ENCODE results near the gene DIP2C. TPM values are rescaled to one million over a fixed set of nuclear protein-coding genes. Genes with fewer than 3 reads are reported as not detected.

DIP2C gene
- total RNA-seq, 2 donors from 2014 or later: 13.0 to 13.7 TPM

GRCh38 chr10:363152-363551 is 326.3 kb downstream of the DIP2C start:
- Mint-ChIP-seq H3K27me3 (ENCODE audit: insufficient read depth) (no peaks in the 10 kb centered on the region), H3K27ac (no peak overlapping the region), H3K4me3 (no peak overlapping the region), H3K4me1 (peaks cover 10% of the 10 kb centered on the region), H3K36me3 (ENCODE audit: low read depth) (peaks cover 38% of the 10 kb centered on the region), H3K9me3 (no peaks in the 10 kb centered on the region)
- Histone ChIP-seq H3K36me3 (ENCODE audit: control insufficient read depth, insufficient read depth, low read length) (peaks cover 28% of the 10 kb centered on the region), H3K4me3 (ENCODE audit: low read length) (no peak overlapping the region), H3K27ac (ENCODE audit: low read depth, low read length) (no peak overlapping the region), H3K9me3 (ENCODE audit: control insufficient read depth, low read length) (no peaks in the 10 kb centered on the region), H3K4me1 (ENCODE audit: control insufficient read depth, insufficient read depth, low read length) (no peaks in the 10 kb centered on the region), H3K27me3 (ENCODE audit: control insufficient read depth, insufficient read depth, low read length, poor library complexity, severe bottlenecking) (no peaks in the 10 kb centered on the region), H3K9ac (ENCODE audit: extremely low read depth, low read length, poor library complexity, severe bottlenecking) (no peak overlapping the region)
- TF ChIP-seq CTCF (conservative IDR thresholded peaks at IDR 0.05): no peak
- DNase-seq: no peak
- 95% methylated on average over 24 of the region's 24 CpGs for WGBS, 2 experiments (ENCODE audit: insufficient coverage in 1 of 2, insufficient read length in 1 of 2)

GRCh38 chr10:361203-362081 is 328.0 kb downstream of the DIP2C start:
- Mint-ChIP-seq H3K9me3 (no peaks in the 10 kb centered on the region), H3K36me3 (ENCODE audit: low read depth) (peaks cover 38% of the 10 kb centered on the region), H3K27me3 (ENCODE audit: insufficient read depth) (no peaks in the 10 kb centered on the region), H3K4me1 (peaks cover 10% of the 10 kb centered on the region), H3K4me3 (no peak overlapping the region), H3K27ac (peak overlapping the region; percentile 1)
- 81 to 88% methylated on average over 17 to 23 of the region's 23 CpGs for WGBS, 2 experiments (ENCODE audit: insufficient coverage in 1 of 2, insufficient read length in 1 of 2)
- no peaks in the 10 kb centered on the region for H3K4me1 ChIP-seq (ENCODE audit: control insufficient read depth, insufficient read depth, low read length)
- DNase-seq: no peak
- H3K9ac ChIP-seq (ENCODE audit: extremely low read depth, low read length, poor library complexity, severe bottlenecking): no peak overlapping the region
- no peak for TF ChIP-seq CTCF (conservative IDR thresholded peaks at IDR 0.05)
- peak overlapping the region; percentile 88 for H3K27ac ChIP-seq (ENCODE audit: low read depth, low read length)
- no peaks in the 10 kb centered on the region for H3K27me3 ChIP-seq (ENCODE audit: control insufficient read depth, insufficient read depth, low read length, poor library complexity, severe bottlenecking)
- no peaks in the 10 kb centered on the region for H3K9me3 ChIP-seq (ENCODE audit: control insufficient read depth, low read length)
- H3K36me3 ChIP-seq (ENCODE audit: control insufficient read depth, insufficient read depth, low read length): peaks cover 38% of the 10 kb centered on the region
- no peak overlapping the region for H3K4me3 ChIP-seq (ENCODE audit: low read length)

- Histone ChIP-seq H3K9me3 (ENCODE audit: control insufficient read depth, low read length) (no peaks in the 10 kb centered on the region), H3K9ac (ENCODE audit: extremely low read depth, low read length, poor library complexity, severe bottlenecking) (no peak overlapping the region), H3K4me3 (ENCODE audit: low read length) (no peak overlapping the region), H3K27me3 (ENCODE audit: control insufficient read depth, insufficient read depth, low read length, poor library complexity, severe bottlenecking) (no peaks in the 10 kb centered on the region), H3K27ac (ENCODE audit: low read depth, low read length) (no peak overlapping the region), H3K4me1 (ENCODE audit: control insufficient read depth, insufficient read depth, low read length) (no peaks in the 10 kb centered on the region), H3K36me3 (ENCODE audit: control insufficient read depth, insufficient read depth, low read length) (peaks cover 38% of the 10 kb centered on the region)
- H3K27ac Mint-ChIP-seq: no peak overlapping the region
- peaks cover 10% of the 10 kb centered on the region for H3K4me1 Mint-ChIP-seq
- H3K27me3 Mint-ChIP-seq (ENCODE audit: insufficient read depth): no peaks in the 10 kb centered on the region
- no peak for TF ChIP-seq CTCF (conservative IDR thresholded peaks at IDR 0.05)
- no peak for DNase-seq
- H3K4me3 Mint-ChIP-seq: no peak overlapping the region
- peaks cover 40% of the 10 kb centered on the region for H3K36me3 Mint-ChIP-seq (ENCODE audit: low read depth)
- no peaks in the 10 kb centered on the region for H3K9me3 Mint-ChIP-seq
- 78 to 100% methylated on average over 1 to 6 of the region's 6 CpGs for WGBS, 2 experiments (ENCODE audit: insufficient coverage in 1 of 2, insufficient read length in 1 of 2)
Observed at GRCh38 chr10:360653-361052, 328.8 kb downstream of the DIP2C start.
